GM12874 (cell line): ENCODE results near the gene PUSL1.

Source experiments
- CTCF ChIP-seq: IDR thresholded peaks from 2 replicates; pipeline ENCODE4 v1.5.1; 2011; ENCODE audit warnings: low read depth, mild to moderate bottlenecking, control low read depth, low read length, moderate library complexity; ENCODE audit not compliant: insufficient read depth

The PUSL1 gene

GRCh38 chr1:1332031-1332755 lies 23.8 kb downstream of the PUSL1 start:
- TF ChIP-seq CTCF = no peak

- no peak for TF ChIP-seq CTCF
These were observed 24.5 kb downstream of the PUSL1 start for GRCh38 chr1:1332774-1333480.

DNA sequence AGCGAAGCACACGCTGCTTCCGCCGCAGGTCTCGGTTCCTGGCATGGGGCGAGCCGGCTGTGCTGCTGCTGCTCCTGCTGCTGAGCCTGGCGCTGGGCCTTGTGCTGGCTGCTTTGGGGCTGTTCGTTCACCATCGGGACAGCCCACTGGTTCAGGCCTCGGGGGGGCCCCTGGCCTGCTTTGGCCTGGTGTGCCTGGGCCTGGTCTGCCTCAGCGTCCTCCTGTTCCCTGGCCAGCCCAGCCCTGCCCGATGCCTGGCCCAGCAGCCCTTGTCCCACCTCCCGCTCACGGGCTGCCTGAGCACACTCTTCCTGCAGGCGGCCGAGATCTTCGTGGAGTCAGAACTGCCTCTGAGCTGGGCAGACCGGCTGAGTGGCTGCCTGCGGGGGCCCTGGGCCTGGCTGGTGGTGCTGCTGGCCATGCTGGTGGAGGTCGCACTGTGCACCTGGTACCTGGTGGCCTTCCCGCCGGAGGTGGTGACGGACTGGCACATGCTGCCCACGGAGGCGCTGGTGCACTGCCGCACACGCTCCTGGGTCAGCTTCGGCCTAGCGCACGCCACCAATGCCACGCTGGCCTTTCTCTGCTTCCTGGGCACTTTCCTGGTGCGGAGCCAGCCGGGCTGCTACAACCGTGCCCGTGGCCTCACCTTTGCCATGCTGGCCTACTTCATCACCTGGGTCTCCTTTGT lies 25.3 kb downstream of the PUSL1 start:
- TF ChIP-seq CTCF = no peak

DNA sequence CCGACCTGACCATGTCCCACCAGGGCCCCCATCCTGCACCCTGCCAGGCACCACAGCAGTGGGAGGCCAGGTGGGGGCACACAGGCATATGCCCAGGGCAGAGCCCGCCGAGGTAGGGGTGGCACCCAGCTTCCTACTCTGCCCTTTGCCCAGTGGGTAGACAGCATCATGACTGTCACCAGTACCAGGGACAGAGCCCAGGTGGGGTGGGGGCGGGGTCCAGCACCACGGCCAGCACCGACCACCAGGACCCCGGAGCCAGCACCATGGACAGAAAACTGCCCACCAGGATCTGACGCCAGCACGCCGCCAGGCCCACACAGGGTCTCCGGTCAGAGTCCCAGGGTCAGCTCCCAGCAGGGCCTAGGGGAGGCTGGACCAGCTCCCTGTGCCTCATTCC lies 26.4 kb downstream of the PUSL1 start:
- TF ChIP-seq CTCF = no peak

DNA sequence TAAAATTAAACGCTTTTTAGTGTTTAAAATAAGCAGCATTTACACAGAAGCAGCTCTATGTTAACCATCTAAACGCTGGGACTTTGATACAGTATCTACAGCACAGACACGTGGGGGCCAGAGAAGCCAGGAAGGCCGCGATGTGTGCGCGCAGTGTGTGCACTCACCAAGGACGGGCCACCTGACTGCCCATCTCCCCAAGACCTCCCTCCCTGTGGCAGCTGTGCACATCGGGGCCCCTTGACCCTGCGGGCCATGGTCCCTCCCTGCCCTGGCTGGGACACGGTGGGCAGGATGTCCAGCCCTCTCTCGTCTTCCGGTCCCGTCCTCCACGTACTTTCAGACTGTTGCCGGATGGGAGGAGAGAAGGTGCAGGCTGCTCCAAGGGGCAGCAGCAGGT lies 26.9 kb downstream of the PUSL1 start:
- TF ChIP-seq CTCF = no peak

- TF ChIP-seq CTCF = no peak
These were observed 27.4 kb downstream of the PUSL1 start for GRCh38 chr1:1335792-1336248.

DNA sequence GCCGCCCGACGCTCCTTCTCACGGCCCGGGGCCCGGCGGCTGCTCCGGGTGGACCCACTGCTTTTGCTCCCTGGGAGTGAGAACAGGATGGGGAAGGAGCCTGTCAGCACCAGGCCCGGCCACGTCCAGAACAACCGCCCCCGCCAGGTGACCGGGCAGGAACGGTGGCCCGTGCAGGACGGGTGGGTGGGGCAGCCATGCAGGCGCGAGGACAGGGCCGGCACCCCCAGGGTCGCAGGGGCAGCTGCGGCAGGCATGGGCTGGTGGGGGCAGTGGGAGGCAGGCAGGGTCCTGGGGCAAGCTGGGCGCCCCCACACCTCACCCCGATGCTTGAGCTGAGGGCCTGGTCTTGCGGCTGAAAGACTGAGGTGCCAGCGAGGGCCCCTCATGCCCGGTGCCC lies 28.0 kb downstream of the PUSL1 start:
- TF ChIP-seq CTCF = no peak
